Measurements from ENCODE around the gene XRCC6.

GRCh38 chr22:41647771-41648170 is 26.7 kb downstream of the XRCC6 start:
- TF ChIP-seq CTCF (IDR thresholded peaks at IDR 0.05) (no peak), POLR2A (IDR thresholded peaks at IDR 0.05) (no peak)

All from Peyer's patch (tissue), 4 donors.